GM23248 (cell line): ENCODE data around the gene PRKCA. TPM values are rescaled to one million over a fixed set of nuclear protein-coding genes. Genes with fewer than 3 reads are reported as not detected.

ENCODE experiments used
- DNase-seq: peaks from one replicate; pipeline ENCODE4 v3.0.0-alpha.2; 2015
- H2AFZ ChIP-seq: fragments of 200-600 bp; sonication (generic); 2 replicates; pipeline ENCODE4 v1.6.1; 2016; ENCODE audit warnings: antibody characterized with exemption
- H3F3A ChIP-seq: fragments of 200-600 bp; sonication (generic); 2 replicates; pipeline ENCODE4 v1.6.1; 2016; ENCODE audit warnings: mild to moderate bottlenecking, antibody characterized with exemption, mixed run types; ENCODE audit not compliant: insufficient read depth
- H3K27ac ChIP-seq: fragments of 200-600 bp; sonication (generic); 2 replicates; pipeline ENCODE4 v1.5.1; 2016; ENCODE audit warnings: mild to moderate bottlenecking
- H3K27me3 ChIP-seq: fragments of 200-600 bp; sonication (generic); replicated peaks from 2 replicates; pipeline ENCODE4 v1.6.1; 2016; ENCODE audit warnings: mild to moderate bottlenecking; ENCODE audit not compliant: insufficient read depth
- H3K36me3 ChIP-seq: fragments of 200-600 bp; sonication (generic); 2 replicates; pipeline ENCODE4 v1.6.1; 2016; ENCODE audit warnings: low read depth, mild to moderate bottlenecking
- H3K4me1 ChIP-seq: fragments of 200-600 bp; sonication (generic); 2 replicates; pipeline ENCODE4 v1.6.1; 2016; ENCODE audit warnings: mild to moderate bottlenecking; ENCODE audit not compliant: insufficient read depth
- H3K4me2 ChIP-seq: fragments of 200-600 bp; sonication (generic); one replicate; pipeline ENCODE4 v1.6.1; 2016; ENCODE audit warnings: mild to moderate bottlenecking; ENCODE audit not compliant: unreplicated experiment
- H3K4me3 ChIP-seq: fragments of 200-600 bp; sonication (generic); 2 replicates; pipeline ENCODE4 v1.5.1; 2016; ENCODE audit warnings: mild to moderate bottlenecking
- H3K79me2 ChIP-seq: fragments of 200-600 bp; sonication (generic); 2 replicates; pipeline ENCODE4 v1.6.1; 2016; ENCODE audit warnings: mild to moderate bottlenecking; ENCODE audit not compliant: insufficient read depth
- H3K9ac ChIP-seq: fragments of 200-600 bp; sonication (generic); 2 replicates; pipeline ENCODE4 v1.6.1; 2016; ENCODE audit warnings: mild to moderate bottlenecking
- H3K9me2 ChIP-seq: fragments of 200-600 bp; sonication (generic); 2 replicates; pipeline ENCODE4 v1.6.1; 2016; ENCODE audit warnings: mixed run types, mild to moderate bottlenecking, moderate library complexity; ENCODE audit not compliant: insufficient read depth
- H3K9me3 ChIP-seq: fragments of 200-600 bp; sonication (generic); one replicate; pipeline ENCODE4 v1.6.1; 2017; ENCODE audit warnings: low read depth
- H4K20me1 ChIP-seq: fragments of 200-600 bp; sonication (generic); 2 replicates; pipeline ENCODE4 v1.6.0; 2016; ENCODE audit not compliant: insufficient read depth
- EZH2 ChIP-seq: fragments of 200-600 bp; sonication (generic); IDR thresholded peaks from 2 replicates; pipeline ENCODE4 v1.6.1; 2018; ENCODE audit warnings: antibody characterized with exemption, mild to moderate bottlenecking; ENCODE audit not compliant: insufficient read depth, poor library complexity, severe bottlenecking
- EZH2phosphoT487 ChIP-seq: fragments of 200-600 bp; sonication (generic); IDR thresholded peaks from 2 replicates; pipeline ENCODE4 v1.6.1; 2018; ENCODE audit warnings: antibody characterized with exemption, moderate library complexity, mild to moderate bottlenecking, low read depth; ENCODE audit not compliant: insufficient read depth
- WGBS, 2 experiments: methylation state at CpG; one replicate each; pipeline ENCODE4 v1.1.6; 2015 to 2017; ENCODE audit warnings: low lambda C conversion rate in 2 of 2, low coverage in 1 of 2; ENCODE audit errors: missing lambda C conversion rate in 2 of 2; 5-methylcytosine and 5-hydroxymethylcytosine counted together
- in situ Hi-C: fragments of 300-500 bp; cut with MboI; formaldehyde crosslinking; loops from 2 replicates; pipeline ENCODE4 v1.15.0; 2020
- polyA plus RNA-seq: library from polyadenylated mRNA; unstranded; fragments of >200 nt; fragmentation: Nextera tagmentation; extraction: Ambion mirVana; gene quantifications from 2 replicates; pipeline ENCODE4 v1.2.1, GENCODE V29; 2016
- total RNA-seq: library from RNA; depleted of rRNA; stranded (reverse); fragments of >200 nt; shearing (Covaris generic); gene quantifications from 2 replicates; pipeline ENCODE4 v1.2.3, GENCODE V29; 2014

The PRKCA gene
- total and polyA plus RNA-seq, 2 experiments from 2014 or later: 17.3 to 28.5 TPM

GRCh38 chr17:66480802-66481201 is 178.4 kb downstream of the PRKCA start:
- Histone ChIP-seq H3K9ac (no peak overlapping the region), H3K4me2 (no peak overlapping the region), H3K79me2 (peaks cover 98% of the 10 kb centered on the region), H3K36me3 (no peaks in the 10 kb centered on the region; the same call in 1 of the 2 replicates), H3F3A (0 out of 2 replicates have a peak, but pooled peaks cover 5% of the 10 kb centered on the region), H4K20me1 (no peaks in the 10 kb centered on the region; the same call in 1 of the 2 replicates), H3K27me3 (no peaks in the 10 kb centered on the region), H2AFZ (no peak overlapping the region), H3K4me1 (peaks cover 5% of the 10 kb centered on the region; the same call in 1 of the 2 replicates), H3K9me2 (no peaks in the 10 kb centered on the region), H3K27ac (no peak overlapping the region), H3K9me3 (no peaks in the 10 kb centered on the region), H3K4me3 (no peak overlapping the region)
- in situ Hi-C loops: no loop called here
- WGBS, 2 experiments: 98% methylated on average over 7 of the region's 7 CpGs
- DNase-seq: no peak
- TF ChIP-seq EZH2: no peak
- no peak for TF ChIP-seq EZH2phosphoT487

- Histone ChIP-seq H3K27me3 (no peaks in the 10 kb centered on the region), H2AFZ (no peak overlapping the region), H3K27ac (no peak overlapping the region), H3K79me2 (peaks cover 98% of the 10 kb centered on the region), H3K4me3 (no peak overlapping the region), H3K9ac (no peak overlapping the region), H3K9me3 (no peaks in the 10 kb centered on the region), H3K36me3 (no peaks in the 10 kb centered on the region; the same call in 1 of the 2 replicates), H3K4me1 (peaks cover under 1% of the 10 kb centered on the region; the same call in 1 of the 2 replicates), H4K20me1 (no peaks in the 10 kb centered on the region; the same call in 1 of the 2 replicates), H3K4me2 (no peak overlapping the region), H3F3A (0 out of 2 replicates have a peak, but pooled peaks cover 5% of the 10 kb centered on the region), H3K9me2 (no peaks in the 10 kb centered on the region)
- in situ Hi-C loops: no loop called here
- DNase-seq: no peak
- TF ChIP-seq EZH2phosphoT487 (no peak), EZH2 (no peak)
- 80 to 87% methylated on average over 8 of the region's 8 CpGs for WGBS, 2 experiments
These were observed 178.9 kb downstream of the PRKCA start for GRCh38 chr17:66481271-66481670.

DNA sequence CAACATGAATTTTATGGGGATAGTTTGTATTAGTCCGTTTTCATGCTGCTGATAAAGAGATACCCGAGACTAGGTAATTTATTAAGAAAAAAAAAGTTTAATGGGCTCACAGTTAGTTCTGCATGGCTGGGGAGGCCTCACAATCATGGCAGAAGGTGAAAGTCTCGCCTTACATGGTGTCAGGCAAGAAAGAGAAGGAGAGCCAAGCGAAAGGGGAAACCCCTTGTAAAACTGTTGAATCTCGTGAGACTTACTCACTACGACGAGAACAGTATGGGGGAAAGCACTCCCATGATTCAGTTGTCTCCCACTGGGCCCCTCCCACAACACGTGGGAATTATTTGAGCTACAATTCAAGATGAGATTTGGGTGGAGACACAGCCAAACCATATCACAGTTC is 181.5 kb downstream of the PRKCA start:
- no peaks in the 10 kb centered on the region; the same call in 1 of the 2 replicates for H3K36me3 ChIP-seq
- no peaks in the 10 kb centered on the region; the same call in 1 of the 2 replicates for H4K20me1 ChIP-seq
- no peak overlapping the region for H2AFZ ChIP-seq
- H3K27me3 ChIP-seq: no peaks in the 10 kb centered on the region
- H3K4me2 ChIP-seq: no peak overlapping the region
- 0 out of 2 replicates have a peak, but pooled peaks cover 5% of the 10 kb centered on the region for H3F3A ChIP-seq
- 88 to 94% methylated on average over 8 of the region's 8 CpGs for WGBS, 2 experiments
- H3K4me1 ChIP-seq: no peaks in the 10 kb centered on the region
- H3K27ac ChIP-seq: no peak overlapping the region
- DNase-seq: no peak
- H3K9me3 ChIP-seq: no peaks in the 10 kb centered on the region
- in situ Hi-C loops: no loop called here
- no peak for TF ChIP-seq EZH2phosphoT487
- no peak for TF ChIP-seq EZH2
- no peak overlapping the region for H3K9ac ChIP-seq
- H3K9me2 ChIP-seq: no peaks in the 10 kb centered on the region
- H3K79me2 ChIP-seq: peaks cover 98% of the 10 kb centered on the region
- no peak overlapping the region for H3K4me3 ChIP-seq

DNA sequence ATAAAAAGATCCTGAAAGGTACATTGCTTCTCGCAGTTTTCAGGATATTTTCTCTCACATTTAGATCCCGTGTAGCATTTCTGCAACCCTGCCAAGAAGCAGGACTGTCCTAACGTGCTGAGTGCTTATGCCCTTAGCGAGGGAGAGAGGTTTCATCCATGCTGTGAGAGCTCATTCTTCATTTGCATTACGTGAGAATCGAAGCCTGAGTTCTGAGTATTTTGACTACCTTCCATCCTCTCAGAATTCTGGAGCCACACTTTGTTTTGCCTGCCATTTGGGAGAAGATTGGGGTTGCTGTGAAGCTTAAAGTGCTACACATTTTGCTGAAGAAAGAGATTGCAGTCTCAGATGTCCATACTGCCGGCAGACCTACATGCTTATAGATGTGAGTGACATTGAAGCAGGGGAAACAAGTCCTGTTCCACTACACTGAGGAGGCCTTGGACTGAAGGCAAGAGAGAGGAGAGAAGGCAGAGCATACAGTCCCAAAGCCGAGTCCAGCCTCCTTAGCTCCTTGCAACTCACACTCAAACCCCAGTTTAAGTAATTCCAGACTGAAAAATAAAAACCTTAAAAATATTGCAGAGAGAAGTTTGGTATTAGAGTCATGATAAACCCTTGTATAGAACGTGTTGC is 183.0 kb downstream of the PRKCA start:
- Histone ChIP-seq H3K4me1 (no peaks in the 10 kb centered on the region), H2AFZ (no peak overlapping the region), H3K4me2 (no peak overlapping the region), H3K27me3 (no peaks in the 10 kb centered on the region), H3K79me2 (peaks cover 98% of the 10 kb centered on the region), H3F3A (no peaks in the 10 kb centered on the region), H3K36me3 (no peaks in the 10 kb centered on the region; the same call in 1 of the 2 replicates), H3K9me2 (no peaks in the 10 kb centered on the region), H3K27ac (no peak overlapping the region), H3K9me3 (no peaks in the 10 kb centered on the region), H3K9ac (no peak overlapping the region), H4K20me1 (no peaks in the 10 kb centered on the region; the same call in 1 of the 2 replicates), H3K4me3 (no peak overlapping the region)
- no peak for TF ChIP-seq EZH2
- TF ChIP-seq EZH2phosphoT487: no peak
- WGBS, 2 experiments: 77 to 79% methylated on average over 9 of the region's 9 CpGs
- DNase-seq: no peak
- in situ Hi-C loops: no loop called here
